CD4-positive, alpha-beta T cell treated with Interleukin-15 for 4 hours (primary cell): ENCODE results near the gene PCP4.
"Not testable (repeated sequence)": the region's sequence is repeated elsewhere in the genome, so short reads cannot be mapped to it uniquely, and the experiment has no call there.

Experiments used
- DNase-seq: peaks from one replicate; pipeline ENCODE4 v3.0.0-alpha.2; 2020; ENCODE audit warnings: low spot score

PCP4 gene

GRCh38 chr21:39866093-39866492, 1.1 kb upstream of the PCP4 start:
- DNase-seq: no peak

GRCh38 chr21:39869141-39869818, 2.0 kb downstream of the PCP4 start:
- DNase-seq: no peak

- DNase-seq: no peak
Measured at GRCh38 chr21:39873687-39874086, 6.4 kb downstream of the PCP4 start.

GRCh38 chr21:39874206-39874605, 7.0 kb downstream of the PCP4 start:
- no peak for DNase-seq

- no peak for DNase-seq
Measured at GRCh38 chr21:39874759-39875158, 7.5 kb downstream of the PCP4 start.

GRCh38 chr21:39881661-39882060, 14.4 kb downstream of the PCP4 start:
- DNase-seq: no peak

GRCh38 chr21:39882151-39882838, 15.1 kb downstream of the PCP4 start:
- no peak for DNase-seq

- DNase-seq: no peak
Measured at GRCh38 chr21:39882839-39883195, 15.6 kb downstream of the PCP4 start.

- DNase-seq: no peak
Measured at GRCh38 chr21:39885119-39885848, 18.0 kb downstream of the PCP4 start.

- DNase-seq: no peak
Measured at GRCh38 chr21:39888848-39889247, 21.6 kb downstream of the PCP4 start.

- no peak for DNase-seq
Measured at GRCh38 chr21:39891111-39891510, 23.9 kb downstream of the PCP4 start.

GRCh38 chr21:39891863-39892262, 24.6 kb downstream of the PCP4 start:
- DNase-seq: not testable (repeated sequence)

- no peak for DNase-seq
Measured at GRCh38 chr21:39900491-39900890, 33.3 kb downstream of the PCP4 start.

GRCh38 chr21:39900911-39901310, 33.7 kb downstream of the PCP4 start:
- DNase-seq: no peak

- no peak for DNase-seq
Measured at GRCh38 chr21:39902986-39903385, 35.7 kb downstream of the PCP4 start.

- DNase-seq: no peak
Measured at GRCh38 chr21:39904457-39904856, 37.2 kb downstream of the PCP4 start.

GRCh38 chr21:39908265-39908923, 41.2 kb downstream of the PCP4 start:
- DNase-seq: no peak

GRCh38 chr21:39911286-39912199, 44.3 kb downstream of the PCP4 start:
- no peak for DNase-seq

- no peak for DNase-seq
Measured at GRCh38 chr21:39913706-39914305, 46.6 kb downstream of the PCP4 start.

GRCh38 chr21:39915881-39916280, 48.6 kb downstream of the PCP4 start:
- DNase-seq: no peak

GRCh38 chr21:39918558-39918957, 51.3 kb downstream of the PCP4 start:
- no peak for DNase-seq
